Dendritic cell treated with granulocyte-macrophage colony-stimulating factor and Interleukin-4, amounts not matched to agents 40 ng/mL and 50 ng/mL, for 4 days (primary cell): Measurements from ENCODE around the gene OR1F1.
A peak's percentile ranks its signal among the peaks of the same experiment; 100 is the strongest.
"Not testable (repeated sequence)": the region's sequence is repeated elsewhere in the genome, so short reads cannot be mapped to it uniquely, and the experiment has no call there.

Experiments used
- H3K27ac Mint-ChIP-seq: one replicate; pipeline ENCODE4 v1.8.0; 2022; ENCODE audit warnings: mild to moderate bottlenecking, mixed read lengths
- H3K27me3 Mint-ChIP-seq: one replicate; pipeline ENCODE4 v1.8.0; 2022; ENCODE audit warnings: mild to moderate bottlenecking, mixed read lengths
- H3K36me3 Mint-ChIP-seq: one replicate; pipeline ENCODE4 v1.8.0; 2022; ENCODE audit warnings: low read depth, mixed read lengths
- H3K4me1 Mint-ChIP-seq: one replicate; pipeline ENCODE4 v1.8.0; 2022; ENCODE audit warnings: low read depth, mixed read lengths
- H3K4me3 Mint-ChIP-seq: one replicate; pipeline ENCODE4 v1.8.0; 2022; ENCODE audit warnings: mild to moderate bottlenecking, moderate library complexity, mixed read lengths
- H3K9me3 Mint-ChIP-seq: one replicate; pipeline ENCODE4 v1.8.0; 2022; ENCODE audit warnings: mixed read lengths
- intact Hi-C: fragments of 100-400 bp; cut with micrococcal nuclease; formaldehyde crosslinking; loops from one replicate; pipeline ENCODE4 v1.15.0; 2022

Gene OR1F1

GRCh38 chr16:3174618-3175148, 13.3 kb upstream of the OR1F1 start:
- Mint-ChIP-seq H3K4me1 (peaks cover 30% of the 10 kb centered on the region), H3K27ac (no peak overlapping the region), H3K27me3 (peaks cover 97% of the 10 kb centered on the region), H3K4me3 (no peak overlapping the region), H3K9me3 (no peaks in the 10 kb centered on the region), H3K36me3 (no peaks in the 10 kb centered on the region)
- intact Hi-C loops = no loop called here

GRCh38 chr16:3175157-3176093, 12.6 kb upstream of the OR1F1 start:
- Mint-ChIP-seq H3K36me3 (no peaks in the 10 kb centered on the region), H3K27ac (no peak overlapping the region), H3K4me1 (peaks cover 27% of the 10 kb centered on the region), H3K4me3 (no peak overlapping the region), H3K9me3 (no peaks in the 10 kb centered on the region), H3K27me3 (peaks cover 97% of the 10 kb centered on the region)
- intact Hi-C loops = no loop called here

- H3K36me3 Mint-ChIP-seq = no peaks in the 10 kb centered on the region
- intact Hi-C loops = no loop called here
- H3K4me1 Mint-ChIP-seq = peaks cover 21% of the 10 kb centered on the region
- no peak overlapping the region for H3K27ac Mint-ChIP-seq
- H3K27me3 Mint-ChIP-seq = peaks cover 99% of the 10 kb centered on the region
- H3K4me3 Mint-ChIP-seq = no peak overlapping the region
- no peaks in the 10 kb centered on the region for H3K9me3 Mint-ChIP-seq
Measured at GRCh38 chr16:3179651-3180050, 8.4 kb upstream of the OR1F1 start.

DNA sequence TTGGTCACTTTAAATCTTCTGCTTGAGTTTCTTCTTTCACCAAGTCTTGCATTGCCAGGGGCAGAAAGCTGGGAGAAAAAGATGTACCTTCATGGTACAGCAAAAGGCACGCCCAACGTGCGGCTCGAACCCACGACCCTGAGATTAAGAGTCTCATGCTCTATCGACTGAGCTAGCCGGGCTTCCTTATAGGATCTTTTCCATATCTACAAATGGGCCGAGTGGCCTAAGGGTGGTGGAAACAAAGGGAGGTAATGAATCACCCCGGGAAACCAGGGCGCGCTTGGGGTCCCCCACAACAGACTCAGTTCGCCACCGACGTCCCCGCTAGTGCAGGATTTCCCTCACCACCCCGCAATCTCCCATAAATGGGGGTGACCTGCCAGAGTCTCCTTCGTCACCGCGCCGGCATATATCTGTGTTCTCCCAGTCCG, 7.5 kb upstream of the OR1F1 start:
- H3K27ac Mint-ChIP-seq = no peak overlapping the region
- H3K36me3 Mint-ChIP-seq = no peaks in the 10 kb centered on the region

GRCh38 chr16:3182293-3182607, 5.8 kb upstream of the OR1F1 start:
- intact Hi-C loops, H3K9me3 Mint-ChIP-seq, H3K27ac Mint-ChIP-seq, H3K36me3 Mint-ChIP-seq: not testable (repeated sequence)
- H3K4me3 Mint-ChIP-seq = peak overlapping the region; percentile 79
- peaks cover 96% of the 10 kb centered on the region for H3K27me3 Mint-ChIP-seq
- H3K4me1 Mint-ChIP-seq = peaks cover 21% of the 10 kb centered on the region

More for the DNA sequence above, 7.5 kb upstream of the OR1F1 start:
- Mint-ChIP-seq H3K9me3 (no peaks in the 10 kb centered on the region), H3K4me1 (peaks cover 21% of the 10 kb centered on the region), H3K4me3 (no peak overlapping the region), H3K27me3 (peaks cover 97% of the 10 kb centered on the region)
- intact Hi-C loops = no loop called here

GRCh38 chr16:3182608-3183444, 5.2 kb upstream of the OR1F1 start:
- peak overlapping the region; percentile 39 for H3K27ac Mint-ChIP-seq
- H3K9me3 Mint-ChIP-seq = no peaks in the 10 kb centered on the region
- H3K4me3 Mint-ChIP-seq = peak overlapping the region; percentile 79
- peaks cover 23% of the 10 kb centered on the region for H3K4me1 Mint-ChIP-seq
- intact Hi-C loops = no loop called here
- peaks cover 96% of the 10 kb centered on the region for H3K27me3 Mint-ChIP-seq
- no peaks in the 10 kb centered on the region for H3K36me3 Mint-ChIP-seq

DNA sequence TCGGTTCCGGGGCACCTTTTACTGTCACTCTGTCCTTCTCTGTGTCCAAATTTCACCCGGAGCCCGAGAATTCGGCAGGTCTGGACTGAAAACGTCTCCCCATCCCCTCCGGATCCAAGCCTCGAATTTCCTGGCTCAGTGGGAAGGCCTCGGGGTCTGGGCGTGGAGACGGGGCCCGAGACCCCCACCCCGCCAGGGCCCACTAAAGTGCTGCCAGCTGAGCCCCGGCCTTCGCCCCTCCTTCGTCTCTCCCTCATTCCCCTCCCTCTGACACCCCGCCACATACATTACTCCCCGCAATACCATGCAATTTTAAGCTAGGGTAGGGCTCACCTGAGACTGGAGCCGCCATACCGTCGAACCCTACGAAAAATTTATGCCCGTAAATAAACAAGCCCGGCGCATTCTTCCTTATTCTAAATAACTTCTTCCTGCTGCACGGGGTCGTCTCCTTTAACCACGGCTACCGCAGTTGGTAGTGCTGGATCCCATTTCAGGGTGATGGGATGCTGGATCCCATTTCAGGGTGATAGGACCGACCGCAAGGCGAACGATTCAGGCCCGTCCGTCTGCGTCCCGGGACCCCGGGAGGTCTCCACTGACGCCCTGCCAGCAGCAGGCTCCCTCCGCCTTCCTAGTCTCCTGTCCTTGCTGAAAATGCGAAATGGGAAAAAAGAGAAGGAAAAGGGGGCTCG, 4.4 kb upstream of the OR1F1 start:
- Mint-ChIP-seq H3K9me3 (no peaks in the 10 kb centered on the region), H3K4me3 (peak overlapping the region; percentile 79), H3K27me3 (peaks cover 96% of the 10 kb centered on the region), H3K4me1 (peaks cover 31% of the 10 kb centered on the region), H3K27ac (peak overlapping the region; percentile 39), H3K36me3 (no peaks in the 10 kb centered on the region)
- intact Hi-C loops = no loop called here

GRCh38 chr16:3186946-3187690, 886 bp upstream of the OR1F1 start:
- Mint-ChIP-seq H3K4me3 (no peak overlapping the region), H3K27ac (no peak overlapping the region), H3K27me3 (peaks cover 97% of the 10 kb centered on the region), H3K9me3 (no peaks in the 10 kb centered on the region), H3K4me1 (peaks cover 47% of the 10 kb centered on the region), H3K36me3 (no peaks in the 10 kb centered on the region)
- intact Hi-C loops = no loop called here

- Mint-ChIP-seq H3K27ac (no peak overlapping the region), H3K4me3 (no peak overlapping the region), H3K4me1 (peaks cover 34% of the 10 kb centered on the region), H3K9me3 (no peaks in the 10 kb centered on the region), H3K27me3 (peaks cover 97% of the 10 kb centered on the region), H3K36me3 (peaks cover 4% of the 10 kb centered on the region)
- intact Hi-C loops = no loop called here
Measured at GRCh38 chr16:3188675-3188924, 596 bp downstream of the OR1F1 start.

- Mint-ChIP-seq H3K4me1 (peaks cover 28% of the 10 kb centered on the region), H3K36me3 (peaks cover 4% of the 10 kb centered on the region), H3K4me3 (no peak overlapping the region), H3K27ac (no peak overlapping the region), H3K27me3 (peaks cover 97% of the 10 kb centered on the region), H3K9me3 (no peaks in the 10 kb centered on the region)
- intact Hi-C loops = no loop called here
Measured at GRCh38 chr16:3188925-3189825, 1.2 kb downstream of the OR1F1 start.

DNA sequence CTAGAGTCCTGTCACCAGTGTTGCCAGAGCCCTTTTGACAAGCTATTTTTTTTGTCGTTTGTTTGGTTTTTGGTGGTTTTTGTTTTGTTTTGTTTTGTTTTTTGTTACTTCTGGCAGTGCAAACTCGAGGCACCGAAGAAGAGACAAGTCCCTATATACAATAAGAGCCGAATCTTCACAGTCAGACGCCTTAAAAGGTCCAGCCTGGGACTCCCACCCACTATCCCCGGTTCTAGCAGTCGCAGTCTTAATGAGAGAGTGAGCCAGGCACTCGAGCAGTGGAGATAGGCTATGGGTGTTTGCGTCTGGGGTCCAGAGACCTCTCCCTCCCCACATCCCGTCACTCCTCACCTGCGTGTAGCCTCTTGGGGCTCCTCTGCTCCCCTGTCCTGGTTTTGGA, 1.9 kb downstream of the OR1F1 start:
- H3K27ac Mint-ChIP-seq = no peak overlapping the region
- H3K9me3 Mint-ChIP-seq = no peaks in the 10 kb centered on the region
- intact Hi-C loops = no loop called here
- H3K4me3 Mint-ChIP-seq = no peak overlapping the region
- peaks cover 4% of the 10 kb centered on the region for H3K36me3 Mint-ChIP-seq
- peaks cover 97% of the 10 kb centered on the region for H3K27me3 Mint-ChIP-seq
- peaks cover 27% of the 10 kb centered on the region for H3K4me1 Mint-ChIP-seq

DNA sequence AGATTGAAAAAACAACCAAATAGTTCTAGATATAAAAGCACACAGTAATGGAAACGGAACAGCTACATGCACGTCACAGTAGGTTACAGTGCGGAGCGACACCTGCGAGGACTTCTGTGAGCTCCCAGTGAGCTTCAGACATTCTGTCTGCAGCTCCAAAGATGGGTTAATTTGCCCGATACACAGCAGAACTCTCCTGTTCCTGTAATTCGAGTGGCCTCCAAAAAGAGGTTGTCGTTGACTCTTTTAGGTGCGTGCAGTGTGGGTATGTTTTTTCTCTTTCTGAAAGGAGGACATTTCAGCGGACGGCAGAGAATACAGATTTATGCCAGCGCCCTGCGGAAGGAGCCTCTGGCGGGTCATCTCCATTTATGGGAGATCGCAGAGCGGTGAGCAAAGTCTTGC, 2.9 kb downstream of the OR1F1 start:
- Mint-ChIP-seq H3K27me3 (peaks cover 100% of the 10 kb centered on the region), H3K27ac (no peak overlapping the region), H3K4me3 (no peak overlapping the region), H3K4me1 (peaks cover 27% of the 10 kb centered on the region), H3K36me3 (peaks cover 4% of the 10 kb centered on the region), H3K9me3 (no peaks in the 10 kb centered on the region)
- intact Hi-C loops = no loop called here
